Smooth muscle cell (in vitro differentiated cells): Measurements from ENCODE around the gene VPS29. TPM values are rescaled to one million over a fixed set of nuclear protein-coding genes. Genes with fewer than 3 reads are reported as not detected.
"Not testable (repeated sequence)": the region's sequence is repeated elsewhere in the genome, so short reads cannot be mapped to it uniquely, and the experiment has no call there.

Experiments used
- DNase-seq: peaks from one replicate; lab custom pipeline; 2025; ENCODE audit not compliant: unreplicated experiment; lab: John Stamatoyannopoulos, UW
- H2AFZ ChIP-seq: fragments of 200-600 bp; sonication (generic); 2 replicates; pipeline ENCODE4 v1.6.0; 2016; ENCODE audit warnings: antibody characterized with exemption, low read depth, mild to moderate bottlenecking
- H3F3A ChIP-seq: fragments of 200-600 bp; sonication (generic); 2 replicates; pipeline ENCODE4 v1.6.0; 2017; ENCODE audit warnings: antibody characterized with exemption, low read depth
- H3K27ac ChIP-seq: fragments of 200-600 bp; sonication (generic); 2 replicates; pipeline ENCODE4 v1.5.1; 2016; ENCODE audit warnings: low read depth, mild to moderate bottlenecking
- H3K27me3 ChIP-seq: fragments of 200-600 bp; sonication (generic); 2 replicates; pipeline ENCODE4 v1.6.1; 2016; ENCODE audit warnings: low read depth, mild to moderate bottlenecking
- H3K36me3 ChIP-seq: fragments of 200-600 bp; sonication (generic); 2 replicates; pipeline ENCODE4 v1.5.1; 2016; ENCODE audit warnings: low read depth
- H3K4me1 ChIP-seq: fragments of 200-600 bp; sonication (generic); 2 replicates; pipeline ENCODE4 v1.5.1; 2016; ENCODE audit warnings: low read depth
- H3K4me2 ChIP-seq: fragments of 200-600 bp; sonication (generic); 2 replicates; pipeline ENCODE4 v1.6.0; 2016; ENCODE audit warnings: mild to moderate bottlenecking
- H3K4me3 ChIP-seq: fragments of 200-600 bp; sonication (generic); 2 replicates; pipeline ENCODE4 v1.5.1; 2016; ENCODE audit warnings: mild to moderate bottlenecking
- H3K79me2 ChIP-seq: fragments of 200-600 bp; sonication (generic); 2 replicates; pipeline ENCODE4 v1.6.0; 2016; ENCODE audit warnings: low read depth, mild to moderate bottlenecking
- H3K9ac ChIP-seq: fragments of 200-600 bp; sonication (generic); 2 replicates; pipeline ENCODE4 v1.6.0; 2016; ENCODE audit warnings: low read depth
- H3K9me3 ChIP-seq: fragments of 200-600 bp; sonication (generic); replicated peaks from 2 replicates; pipeline ENCODE4 v1.5.1; 2016; ENCODE audit warnings: low read depth
- H4K20me1 ChIP-seq: fragments of 200-600 bp; sonication (generic); 2 replicates; pipeline ENCODE4 v1.6.0; 2016; ENCODE audit warnings: low read depth
- CTCF ChIP-seq: fragments of 200-600 bp; sonication (generic); IDR thresholded peaks from 2 replicates; pipeline ENCODE4 v1.5.1; 2017; ENCODE audit warnings: borderline replicate concordance, mild to moderate bottlenecking, antibody characterized with exemption; ENCODE audit not compliant: insufficient read depth, poor library complexity, severe bottlenecking
- WGBS: methylation state at CpG from one replicate; pipeline ENCODE4 v1.1.7; 2016; ENCODE audit warnings: low lambda C conversion rate; 5-methylcytosine and 5-hydroxymethylcytosine counted together
- polyA plus RNA-seq: library from polyadenylated mRNA; unstranded; fragments of >200 nt; fragmentation: Nextera tagmentation; extraction: Ambion mirVana; gene quantifications from 2 replicates; pipeline ENCODE4 v1.2.1, GENCODE V29; 2016
- total RNA-seq: library from RNA; depleted of rRNA; stranded (reverse); fragments of >200 nt; gene quantifications from 2 replicates; pipeline ENCODE4 v1.2.3, GENCODE V29; 2014

Gene VPS29
- total and polyA plus RNA-seq, 2 experiments from 2014 or later, result 72.9 to 136 TPM

DNA sequence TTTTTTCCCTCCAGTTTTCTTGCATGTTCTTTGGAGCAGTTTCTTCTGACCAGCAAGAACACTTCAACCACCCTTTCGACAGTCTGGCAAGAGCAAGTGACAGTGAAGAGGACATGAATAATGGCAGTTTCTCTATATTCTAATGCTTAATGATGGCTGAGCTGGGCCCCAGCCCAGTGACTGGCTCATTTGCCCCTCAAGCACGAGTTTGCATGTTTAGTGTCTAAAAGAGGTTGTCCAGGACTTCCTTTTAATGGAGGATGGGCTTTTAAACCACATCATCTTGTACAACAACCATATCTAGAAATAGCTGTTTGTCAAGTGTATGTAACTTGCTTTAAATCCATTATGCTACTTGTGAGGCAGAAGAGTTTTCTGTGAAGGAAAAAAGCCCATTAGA lies 28.6 kb upstream of the VPS29 start:
- Histone ChIP-seq H3K9ac (no peak overlapping the region), H3F3A (no peaks in the 10 kb centered on the region), H3K4me1 (no peaks in the 10 kb centered on the region), H2AFZ (no peak overlapping the region), H3K4me3 (no peak overlapping the region), H3K9me3 (no peaks in the 10 kb centered on the region), H4K20me1 (peaks cover 46% of the 10 kb centered on the region), H3K27me3 (no peaks in the 10 kb centered on the region), H3K36me3 (no peaks in the 10 kb centered on the region), H3K27ac (no peak overlapping the region), H3K79me2 (no peaks in the 10 kb centered on the region), H3K4me2 (no peak overlapping the region)
- WGBS, result 96% methylated on average over 2 of the region's 2 CpGs
- TF ChIP-seq CTCF, result no peak
- no peak for DNase-seq

DNA sequence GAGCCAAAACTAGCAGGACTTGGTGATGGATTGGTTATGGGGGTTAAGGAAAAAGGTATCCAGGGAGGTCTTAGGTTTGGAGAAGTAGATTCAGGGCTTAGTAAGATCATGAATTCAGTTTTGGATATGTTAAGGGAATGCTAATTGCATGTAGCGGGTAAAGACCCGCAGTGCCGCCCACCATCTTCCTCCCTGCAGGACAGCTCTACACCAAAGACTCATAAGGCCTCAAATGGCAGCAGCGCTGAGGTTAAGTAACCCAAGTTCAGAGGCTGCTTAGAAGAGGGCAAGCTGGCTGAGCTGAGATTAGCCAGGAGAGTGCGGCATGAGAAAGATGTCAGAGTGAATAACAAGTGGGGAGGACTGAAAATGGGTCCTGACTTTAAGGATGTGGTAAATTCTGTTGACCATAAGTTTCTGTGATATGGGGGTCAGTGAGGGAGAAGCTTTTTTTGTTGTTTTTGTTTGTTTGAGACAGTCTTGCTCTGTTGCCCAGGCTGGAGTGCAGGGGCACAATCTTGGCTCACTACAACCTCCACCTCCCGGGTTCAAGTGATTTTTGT lies 26.4 kb upstream of the VPS29 start:
- H3K27ac ChIP-seq, result no peak overlapping the region
- WGBS, result 94% methylated on average over 6 of the region's 6 CpGs
- no peaks in the 10 kb centered on the region for H3K4me1 ChIP-seq
- H3K36me3 ChIP-seq, result no peaks in the 10 kb centered on the region
- no peak overlapping the region for H2AFZ ChIP-seq
- peaks cover 25% of the 10 kb centered on the region for H4K20me1 ChIP-seq
- H3F3A ChIP-seq, result no peaks in the 10 kb centered on the region
- H3K4me3 ChIP-seq, result no peak overlapping the region
- H3K9me3 ChIP-seq, result no peaks in the 10 kb centered on the region
- no peak overlapping the region for H3K9ac ChIP-seq
- no peak for DNase-seq
- no peak for TF ChIP-seq CTCF
- H3K27me3 ChIP-seq, result no peaks in the 10 kb centered on the region
- no peak overlapping the region for H3K4me2 ChIP-seq
- no peaks in the 10 kb centered on the region for H3K79me2 ChIP-seq

DNA sequence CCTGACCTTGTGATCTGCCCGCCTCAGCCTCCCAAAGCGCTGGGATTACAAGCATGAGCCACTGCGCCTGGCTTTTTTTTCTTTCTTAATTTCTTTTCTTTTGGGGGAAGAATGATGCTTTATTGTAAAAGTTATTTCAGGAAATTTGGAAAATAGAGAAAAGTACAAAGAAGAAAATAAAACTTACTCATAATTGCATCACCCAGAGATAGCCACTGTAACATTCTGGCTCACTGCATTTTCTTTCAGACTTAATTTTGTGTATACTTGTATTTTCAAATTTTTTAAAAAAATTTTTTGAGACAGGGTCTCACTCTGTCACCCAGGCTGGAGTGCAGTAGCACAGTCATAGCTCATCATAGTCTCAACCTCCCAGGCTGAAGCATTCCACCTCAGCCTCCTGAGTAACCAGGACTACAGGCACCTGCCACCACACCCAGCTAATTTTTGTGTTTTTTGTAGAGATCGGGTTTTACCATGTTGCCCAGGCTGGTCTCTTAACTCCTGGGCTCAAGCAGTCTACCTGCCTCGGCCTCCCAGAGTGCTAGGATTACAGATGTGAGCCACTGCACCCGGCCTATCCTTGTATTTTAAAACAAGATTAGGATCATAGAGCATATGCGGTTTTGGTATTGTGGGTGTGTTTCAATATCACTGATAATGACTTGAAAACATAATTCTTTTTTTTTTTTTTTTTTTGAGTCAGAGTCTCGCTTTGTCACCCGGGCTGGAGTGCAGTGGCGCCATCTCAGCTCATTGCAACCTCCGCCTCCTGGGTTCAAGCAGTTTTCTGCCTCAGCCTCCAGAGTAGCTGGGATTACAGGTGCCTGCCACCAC lies 19.2 kb upstream of the VPS29 start:
- H3K79me2 ChIP-seq, H3K27ac ChIP-seq, H3K36me3 ChIP-seq, H3K4me1 ChIP-seq, H3K4me2 ChIP-seq, H4K20me1 ChIP-seq, DNase-seq, H3K4me3 ChIP-seq, H3K9me3 ChIP-seq, H2AFZ ChIP-seq, H3K27me3 ChIP-seq, H3F3A ChIP-seq, H3K9ac ChIP-seq: not testable (repeated sequence)
- WGBS, result 93% methylated on average over 11 of the region's 11 CpGs

GRCh38 chr12:110518014-110518413 lies 16.1 kb upstream of the VPS29 start:
- H3K79me2 ChIP-seq, H3K9ac ChIP-seq, H2AFZ ChIP-seq, H3K4me2 ChIP-seq, H3K4me1 ChIP-seq, H3K4me3 ChIP-seq, H3K36me3 ChIP-seq, H3K27ac ChIP-seq, H4K20me1 ChIP-seq, DNase-seq, H3F3A ChIP-seq, H3K9me3 ChIP-seq: not testable (repeated sequence)
- WGBS, result 93% methylated on average over 8 of the region's 8 CpGs
- peaks cover 11% of the 10 kb centered on the region for H3K27me3 ChIP-seq
